ENCODE results near the gene TMOD2. TPM values are rescaled to one million over a fixed set of nuclear protein-coding genes. Genes with fewer than 3 reads are reported as not detected.

TMOD2 gene
- total and polyA plus RNA-seq, 2 of the 8 experiments (the other 6 are each of a cell fraction or from before 2014, with no cell fraction given), result 0.80 to 6.5 TPM

DNA sequence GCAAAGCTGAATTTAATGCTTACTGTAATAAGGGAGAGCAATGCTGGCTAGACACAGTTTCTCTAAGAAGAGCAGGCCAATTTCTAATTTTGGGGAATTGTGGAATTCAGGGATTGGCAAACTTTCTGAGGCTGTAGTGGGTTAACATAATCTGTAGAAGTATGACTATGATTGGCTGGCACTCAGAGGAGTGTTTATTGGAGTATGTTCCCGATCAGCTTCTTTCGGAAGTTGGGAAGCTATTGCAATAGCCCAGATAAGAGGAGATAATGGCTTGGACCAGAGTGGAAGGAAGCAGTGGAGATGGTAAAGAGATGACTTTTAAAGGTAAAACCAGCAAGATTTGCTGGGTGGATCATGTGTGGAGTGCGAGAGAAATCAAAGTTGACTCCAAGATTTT lies 97.4 kb downstream of the TMOD2 start (continued):
- TF ChIP-seq, protein P1, sequence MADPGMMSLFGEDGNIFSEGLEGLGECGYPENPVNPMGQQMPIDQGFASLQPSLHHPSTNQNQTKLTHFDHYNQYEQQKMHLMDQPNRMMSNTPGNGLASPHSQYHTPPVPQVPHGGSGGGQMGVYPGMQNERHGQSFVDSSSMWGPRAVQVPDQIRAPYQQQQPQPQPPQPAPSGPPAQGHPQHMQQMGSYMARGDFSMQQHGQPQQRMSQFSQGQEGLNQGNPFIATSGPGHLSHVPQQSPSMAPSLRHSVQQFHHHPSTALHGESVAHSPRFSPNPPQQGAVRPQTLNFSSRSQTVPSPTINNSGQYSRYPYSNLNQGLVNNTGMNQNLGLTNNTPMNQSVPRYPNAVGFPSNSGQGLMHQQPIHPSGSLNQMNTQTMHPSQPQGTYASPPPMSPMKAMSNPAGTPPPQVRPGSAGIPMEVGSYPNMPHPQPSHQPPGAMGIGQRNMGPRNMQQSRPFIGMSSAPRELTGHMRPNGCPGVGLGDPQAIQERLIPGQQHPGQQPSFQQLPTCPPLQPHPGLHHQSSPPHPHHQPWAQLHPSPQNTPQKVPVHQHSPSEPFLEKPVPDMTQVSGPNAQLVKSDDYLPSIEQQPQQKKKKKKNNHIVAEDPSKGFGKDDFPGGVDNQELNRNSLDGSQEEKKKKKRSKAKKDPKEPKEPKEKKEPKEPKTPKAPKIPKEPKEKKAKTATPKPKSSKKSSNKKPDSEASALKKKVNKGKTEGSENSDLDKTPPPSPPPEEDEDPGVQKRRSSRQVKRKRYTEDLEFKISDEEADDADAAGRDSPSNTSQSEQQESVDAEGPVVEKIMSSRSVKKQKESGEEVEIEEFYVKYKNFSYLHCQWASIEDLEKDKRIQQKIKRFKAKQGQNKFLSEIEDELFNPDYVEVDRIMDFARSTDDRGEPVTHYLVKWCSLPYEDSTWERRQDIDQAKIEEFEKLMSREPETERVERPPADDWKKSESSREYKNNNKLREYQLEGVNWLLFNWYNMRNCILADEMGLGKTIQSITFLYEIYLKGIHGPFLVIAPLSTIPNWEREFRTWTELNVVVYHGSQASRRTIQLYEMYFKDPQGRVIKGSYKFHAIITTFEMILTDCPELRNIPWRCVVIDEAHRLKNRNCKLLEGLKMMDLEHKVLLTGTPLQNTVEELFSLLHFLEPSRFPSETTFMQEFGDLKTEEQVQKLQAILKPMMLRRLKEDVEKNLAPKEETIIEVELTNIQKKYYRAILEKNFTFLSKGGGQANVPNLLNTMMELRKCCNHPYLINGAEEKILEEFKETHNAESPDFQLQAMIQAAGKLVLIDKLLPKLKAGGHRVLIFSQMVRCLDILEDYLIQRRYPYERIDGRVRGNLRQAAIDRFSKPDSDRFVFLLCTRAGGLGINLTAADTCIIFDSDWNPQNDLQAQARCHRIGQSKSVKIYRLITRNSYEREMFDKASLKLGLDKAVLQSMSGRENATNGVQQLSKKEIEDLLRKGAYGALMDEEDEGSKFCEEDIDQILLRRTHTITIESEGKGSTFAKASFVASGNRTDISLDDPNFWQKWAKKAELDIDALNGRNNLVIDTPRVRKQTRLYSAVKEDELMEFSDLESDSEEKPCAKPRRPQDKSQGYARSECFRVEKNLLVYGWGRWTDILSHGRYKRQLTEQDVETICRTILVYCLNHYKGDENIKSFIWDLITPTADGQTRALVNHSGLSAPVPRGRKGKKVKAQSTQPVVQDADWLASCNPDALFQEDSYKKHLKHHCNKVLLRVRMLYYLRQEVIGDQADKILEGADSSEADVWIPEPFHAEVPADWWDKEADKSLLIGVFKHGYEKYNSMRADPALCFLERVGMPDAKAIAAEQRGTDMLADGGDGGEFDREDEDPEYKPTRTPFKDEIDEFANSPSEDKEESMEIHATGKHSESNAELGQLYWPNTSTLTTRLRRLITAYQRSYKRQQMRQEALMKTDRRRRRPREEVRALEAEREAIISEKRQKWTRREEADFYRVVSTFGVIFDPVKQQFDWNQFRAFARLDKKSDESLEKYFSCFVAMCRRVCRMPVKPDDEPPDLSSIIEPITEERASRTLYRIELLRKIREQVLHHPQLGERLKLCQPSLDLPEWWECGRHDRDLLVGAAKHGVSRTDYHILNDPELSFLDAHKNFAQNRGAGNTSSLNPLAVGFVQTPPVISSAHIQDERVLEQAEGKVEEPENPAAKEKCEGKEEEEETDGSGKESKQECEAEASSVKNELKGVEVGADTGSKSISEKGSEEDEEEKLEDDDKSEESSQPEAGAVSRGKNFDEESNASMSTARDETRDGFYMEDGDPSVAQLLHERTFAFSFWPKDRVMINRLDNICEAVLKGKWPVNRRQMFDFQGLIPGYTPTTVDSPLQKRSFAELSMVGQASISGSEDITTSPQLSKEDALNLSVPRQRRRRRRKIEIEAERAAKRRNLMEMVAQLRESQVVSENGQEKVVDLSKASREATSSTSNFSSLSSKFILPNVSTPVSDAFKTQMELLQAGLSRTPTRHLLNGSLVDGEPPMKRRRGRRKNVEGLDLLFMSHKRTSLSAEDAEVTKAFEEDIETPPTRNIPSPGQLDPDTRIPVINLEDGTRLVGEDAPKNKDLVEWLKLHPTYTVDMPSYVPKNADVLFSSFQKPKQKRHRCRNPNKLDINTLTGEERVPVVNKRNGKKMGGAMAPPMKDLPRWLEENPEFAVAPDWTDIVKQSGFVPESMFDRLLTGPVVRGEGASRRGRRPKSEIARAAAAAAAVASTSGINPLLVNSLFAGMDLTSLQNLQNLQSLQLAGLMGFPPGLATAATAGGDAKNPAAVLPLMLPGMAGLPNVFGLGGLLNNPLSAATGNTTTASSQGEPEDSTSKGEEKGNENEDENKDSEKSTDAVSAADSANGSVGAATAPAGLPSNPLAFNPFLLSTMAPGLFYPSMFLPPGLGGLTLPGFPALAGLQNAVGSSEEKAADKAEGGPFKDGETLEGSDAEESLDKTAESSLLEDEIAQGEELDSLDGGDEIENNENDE (IDR thresholded peaks at IDR 0.05; ENCODE audit: insufficient replicate concordance, low read length), result no peak
- TF ChIP-seq SP1 (IDR thresholded peaks at IDR 0.05; ENCODE audit: low read depth, low read length), result no peak
- TF ChIP-seq PHF8 (conservative IDR thresholded peaks at IDR 0.05; ENCODE audit: low read depth, low read length), result no peak
- TF ChIP-seq KDM4A (IDR thresholded peaks at IDR 0.05; ENCODE audit: low read depth, low read length, severe bottlenecking), result no peak
- TF ChIP-seq ASH2L (IDR thresholded peaks at IDR 0.05; ENCODE audit: low read length), result no peak
- TF ChIP-seq TEAD4 (IDR thresholded peaks at IDR 0.05; ENCODE audit: low read depth, low read length), result no peak
- no peak for TF ChIP-seq CTBP2 (IDR thresholded peaks at IDR 0.05; ENCODE audit: borderline replicate concordance, insufficient read depth, insufficient read length, low read length)
- TF ChIP-seq HDAC2 (IDR thresholded peaks at IDR 0.05; ENCODE audit: borderline replicate concordance in 1 of 2, low read depth in 2 of 2, low read length in 2 of 2), result no peak
- no peak for TF ChIP-seq POLR2AphosphoS5 (IDR thresholded peaks at IDR 0.05; ENCODE audit: low read depth, low read length)
- no peak for TF ChIP-seq POU5F1 (IDR thresholded peaks at IDR 0.05; ENCODE audit: low read depth, low read length)
- TF ChIP-seq TAF1 (IDR thresholded peaks at IDR 0.05; ENCODE audit: low read depth, low read length), result no peak
- TF ChIP-seq SUZ12 (IDR thresholded peaks at IDR 0.05; ENCODE audit: low read length), result no peak

Measured in H1 (cell line).